Mesothelial cell of epicardium (in vitro differentiated cells): ENCODE measurements around the gene ETS2. TPM values are rescaled to one million over a fixed set of nuclear protein-coding genes. Genes with fewer than 3 reads are reported as not detected.
A peak's percentile ranks its signal among the peaks of the same experiment; 100 is the strongest.
"Not testable (repeated sequence)": the region's sequence is repeated elsewhere in the genome, so short reads cannot be mapped to it uniquely, and the experiment has no call there.

Experiments
- DNase-seq, 2 experiments: peaks; one replicate each; pipeline ENCODE4 v3.0.0; 2021; ENCODE audit warnings: low spot score in 2 of 2; ENCODE audit not compliant: unreplicated experiment in 2 of 2
- H3K27ac Mint-ChIP-seq: 2 replicates; pipeline ENCODE4 v1.8.0; 2021; ENCODE audit warnings: mixed read lengths
- H3K27me3 Mint-ChIP-seq: 2 replicates; pipeline ENCODE4 v1.8.0; 2021; ENCODE audit warnings: low read depth, mixed read lengths
- H3K36me3 Mint-ChIP-seq: 2 replicates; pipeline ENCODE4 v1.8.0; 2021; ENCODE audit warnings: mixed read lengths
- H3K4me1 Mint-ChIP-seq: 2 replicates; pipeline ENCODE4 v1.8.0; 2021; ENCODE audit warnings: mixed read lengths
- H3K4me3 Mint-ChIP-seq: 2 replicates; pipeline ENCODE4 v1.8.0; 2021; ENCODE audit warnings: mild to moderate bottlenecking, moderate library complexity, mixed read lengths
- H3K9me3 Mint-ChIP-seq: 2 replicates; pipeline ENCODE4 v1.8.0; 2021; ENCODE audit warnings: mixed read lengths
- CTCF ChIP-seq: fragments of 200-600 bp; sonication (generic); IDR thresholded peaks from one replicate; pipeline ENCODE4 v1.5.0; 2021; ENCODE audit warnings: antibody characterized with exemption; ENCODE audit not compliant: unreplicated experiment
- total RNA-seq: library from RNA; stranded (reverse); gene quantifications from 3 replicates; pipeline ENCODE4 v1.2.1, GENCODE V29; 2021

The ETS2 gene
- total RNA-seq, 1 donor from 2014 or later = 30.5 TPM

- TF ChIP-seq CTCF = no peak
- Mint-ChIP-seq H3K9me3 (peaks cover 8% of the 10 kb centered on the region), H3K27me3 (no peaks in the 10 kb centered on the region), H3K4me3 (no peak overlapping the region), H3K4me1 (peaks cover 19% of the 10 kb centered on the region), H3K36me3 (no peaks in the 10 kb centered on the region), H3K27ac (no peak overlapping the region)
- DNase-seq = no peak
Measured at GRCh38 chr21:38843806-38844503, 38.2 kb downstream of the ETS2 start.

- H3K27ac Mint-ChIP-seq, H3K4me3 Mint-ChIP-seq, H3K36me3 Mint-ChIP-seq, DNase-seq, H3K9me3 Mint-ChIP-seq, H3K27me3 Mint-ChIP-seq: not testable (repeated sequence)
- peaks cover 19% of the 10 kb centered on the region for H3K4me1 Mint-ChIP-seq
Measured at GRCh38 chr21:38845374-38845773, 39.6 kb downstream of the ETS2 start.

- TF ChIP-seq CTCF = no peak
- no peaks in the 10 kb centered on the region for H3K36me3 Mint-ChIP-seq
- H3K4me1 Mint-ChIP-seq = peaks cover 22% of the 10 kb centered on the region
- no peak for DNase-seq
- H3K4me3 Mint-ChIP-seq = no peak overlapping the region
- peak overlapping the region; percentile 54 for H3K27ac Mint-ChIP-seq
- no peaks in the 10 kb centered on the region for H3K27me3 Mint-ChIP-seq
- peaks cover 8% of the 10 kb centered on the region for H3K9me3 Mint-ChIP-seq
Measured at GRCh38 chr21:38847556-38847955, 41.8 kb downstream of the ETS2 start.

- H3K27me3 Mint-ChIP-seq = no peaks in the 10 kb centered on the region
Measured at GRCh38 chr21:38848187-38848609, 42.5 kb downstream of the ETS2 start.

GRCh38 chr21:38849776-38850175 lies 44.0 kb downstream of the ETS2 start:
- H3K4me3 Mint-ChIP-seq = no peak overlapping the region
- peaks cover 22% of the 10 kb centered on the region for H3K4me1 Mint-ChIP-seq
- no peaks in the 10 kb centered on the region for H3K36me3 Mint-ChIP-seq
- H3K9me3 Mint-ChIP-seq = peaks cover 7% of the 10 kb centered on the region
- no peak for DNase-seq
- no peaks in the 10 kb centered on the region for H3K27me3 Mint-ChIP-seq
- no peak overlapping the region for H3K27ac Mint-ChIP-seq
- no peak for TF ChIP-seq CTCF

More at GRCh38 chr21:38848187-38848609, 42.5 kb downstream of the ETS2 start:
- peaks cover 8% of the 10 kb centered on the region for H3K9me3 Mint-ChIP-seq
- no peak overlapping the region for H3K4me3 Mint-ChIP-seq
- no peak for DNase-seq
- H3K4me1 Mint-ChIP-seq = peaks cover 22% of the 10 kb centered on the region
- peak overlapping the region; percentile 61 for H3K27ac Mint-ChIP-seq
- no peak for TF ChIP-seq CTCF
- H3K36me3 Mint-ChIP-seq = no peaks in the 10 kb centered on the region

GRCh38 chr21:38850277-38850951 lies 44.7 kb downstream of the ETS2 start:
- no peak for TF ChIP-seq CTCF
- no peak for DNase-seq
- H3K27me3 Mint-ChIP-seq = no peaks in the 10 kb centered on the region
- H3K4me3 Mint-ChIP-seq = no peak overlapping the region
- no peak overlapping the region for H3K27ac Mint-ChIP-seq
- H3K36me3 Mint-ChIP-seq = no peaks in the 10 kb centered on the region
- H3K9me3 Mint-ChIP-seq = peaks cover 4% of the 10 kb centered on the region
- peaks cover 22% of the 10 kb centered on the region for H3K4me1 Mint-ChIP-seq
